HepG2 (cell line): ENCODE data around the gene NAV2. TPM values are rescaled to one million over a fixed set of nuclear protein-coding genes. Genes with fewer than 3 reads are reported as not detected.

ENCODE experiments used
- BATF2 ChIP-seq: sonication (generic); formaldehyde crosslinking; IDR thresholded peaks from 2 replicates; pipeline ENCODE4 v1.8.0; 2022; ENCODE audit warnings: mild to moderate bottlenecking, missing genetic modification reagents, moderate library complexity
- FOXA1 ChIP-seq, 2 experiments: fragments of 450-650 bp in 1 of 2; sonication (generic) in 1 of 2; formaldehyde crosslinking in 1 of 2; IDR thresholded peaks; 2 replicates each; pipeline versions ENCODE4 v1.4.0 to v1.6.1; 2016 to 2020; ENCODE audit warnings: missing genetic modification reagents in 1 of 2
- HMG20A ChIP-seq: IDR thresholded peaks from 2 replicates; pipeline ENCODE4 v1.6.1; 2016; ENCODE audit warnings: borderline replicate concordance
- HMGA1 ChIP-seq: sonication (generic); formaldehyde crosslinking; conservative IDR thresholded peaks from 2 replicates; pipeline ENCODE4 v1.4.0; 2020; ENCODE audit warnings: missing genetic modification reagents
- JUN ChIP-seq: sonication (generic); formaldehyde crosslinking; IDR thresholded peaks from 2 replicates; pipeline ENCODE4 v1.4.0; 2020; ENCODE audit warnings: mild to moderate bottlenecking, missing genetic modification reagents
- KDM3A ChIP-seq: IDR thresholded peaks from 2 replicates; pipeline ENCODE4 v1.6.1; 2018; ENCODE audit warnings: low read depth, missing compliant biosample characterization
- MYC ChIP-seq: sonication (generic); formaldehyde crosslinking; IDR thresholded peaks from 2 replicates; pipeline ENCODE4 v1.9.0; 2021; ENCODE audit warnings: missing genetic modification reagents, borderline replicate concordance
- NCOR1 ChIP-seq: fragments of 200-600 bp; sonication (generic); IDR thresholded peaks from 2 replicates; pipeline ENCODE4 v1.7.0; 2017; ENCODE audit warnings: antibody characterized with exemption, low read length, borderline replicate concordance
- NFKB2 ChIP-seq: sonication (generic); formaldehyde crosslinking; IDR thresholded peaks from 2 replicates; pipeline ENCODE4 v1.4.0; 2020; ENCODE audit warnings: missing genetic modification reagents, borderline replicate concordance
- REXO4 ChIP-seq: sonication (generic); formaldehyde crosslinking; IDR thresholded peaks from 2 replicates; pipeline ENCODE4 v1.8.0; 2022; ENCODE audit warnings: missing genetic modification reagents, mild to moderate bottlenecking, borderline replicate concordance
- SP4 ChIP-seq: sonication (generic); formaldehyde crosslinking; IDR thresholded peaks from 2 replicates; pipeline ENCODE4 v1.8.1; 2023; ENCODE audit warnings: mild to moderate bottlenecking, missing genetic modification reagents
- ZBTB26 ChIP-seq: IDR thresholded peaks from 2 replicates; pipeline ENCODE4 v1.6.1; 2016; ENCODE audit warnings: missing compliant biosample characterization, missing genetic modification reagents, borderline replicate concordance
- ZBTB3 ChIP-seq: sonication (generic); formaldehyde crosslinking; IDR thresholded peaks from 2 replicates; pipeline ENCODE4 v1.4.0; 2020; ENCODE audit warnings: low read depth, mild to moderate bottlenecking, moderate library complexity, missing genetic modification reagents, borderline replicate concordance
- ZNF235 ChIP-seq: sonication (generic); formaldehyde crosslinking; IDR thresholded peaks from 2 replicates; pipeline ENCODE4 v1.8.1; 2023; ENCODE audit warnings: mild to moderate bottlenecking, missing genetic modification reagents, borderline replicate concordance
- ZNF296 ChIP-seq: sonication (generic); formaldehyde crosslinking; conservative IDR thresholded peaks from 2 replicates; pipeline ENCODE4 v1.5.0; 2020; ENCODE audit warnings: mild to moderate bottlenecking, missing genetic modification reagents
- ZNF318 ChIP-seq: sonication (generic); formaldehyde crosslinking; IDR thresholded peaks from 2 replicates; pipeline ENCODE4 v1.4.0; 2020; ENCODE audit warnings: mild to moderate bottlenecking, missing genetic modification reagents
- ZNF333 ChIP-seq: sonication (generic); formaldehyde crosslinking; IDR thresholded peaks from 2 replicates; pipeline ENCODE4 v1.4.0; 2020; ENCODE audit warnings: mild to moderate bottlenecking, missing genetic modification reagents, borderline replicate concordance
- ZNF510 ChIP-seq: sonication (generic); formaldehyde crosslinking; IDR thresholded peaks from 2 replicates; pipeline ENCODE4 v1.4.0; 2020; ENCODE audit warnings: low read depth, mild to moderate bottlenecking, missing genetic modification reagents
- ZNF740 ChIP-seq: sonication (generic); formaldehyde crosslinking; IDR thresholded peaks from 2 replicates; pipeline ENCODE4 v1.4.0; 2020; ENCODE audit warnings: missing genetic modification reagents
- polyA plus RNA-seq, 8 experiments: library from polyadenylated mRNA; depleted of rRNA in 3 of 8; stranded (reverse) in 7 of 8; unstranded in 1 of 8; fragments of >200 nt; fragmentation: Illumina TruSeq in 4 of 8; extraction: Trizol in 4 of 8; gene quantifications; 2 replicates each; pipeline versions ENCODE4 v1.2.1 to v1.2.3, GENCODE V29; 2011 to 2016; ENCODE audit warnings: low read depth in 4 of 8, missing spikeins in 1 of 8, mixed read lengths in 1 of 8; ENCODE audit not compliant: insufficient read depth in 1 of 8
- total RNA-seq, 5 experiments: library from RNA; depleted of rRNA; stranded (reverse); fragments of >200 nt; fragmentation: Illumina TruSeq; extraction: Trizol; gene quantifications; 2 replicates each; pipeline ENCODE4 v1.2.3, GENCODE V29; 2016; ENCODE audit warnings: low read depth in 1 of 5

NAV2 gene
- total and polyA plus RNA-seq, 2 of the 13 experiments (the other 11 are each of a cell fraction or from before 2014, with no cell fraction given), result 9.3 to 34.6 TPM

GRCh38 chr11:20000351-20001134 is 287.9 kb downstream of the NAV2 start (continued):
- no peak for TF ChIP-seq ZBTB26
- TF ChIP-seq KDM3A (CRISPR knock-in tag), result 0 out of 2 replicates have a peak, but pooled peaks have one; percentile 35
- TF ChIP-seq NCOR1, result no peak
- peak; percentile 73; the same call in 1 of the 2 replicates for TF ChIP-seq HMG20A
- TF ChIP-seq ZNF235, result no peak
- no peak for TF ChIP-seq JUN
- no peak for TF ChIP-seq ZNF296 (CRISPR knock-in tag)
- no peak for TF ChIP-seq FOXA1 (IDR thresholded peaks at IDR 0.05)
- TF ChIP-seq FOXA1 (CRISPR knock-in tag; IDR thresholded peaks at IDR 0.05), result peak; percentile 95
- TF ChIP-seq SP4 (CRISPR knock-in tag), result no peak
- TF ChIP-seq HMGA1, result no peak
- TF ChIP-seq NFKB2, result 0 out of 2 replicates have a peak, but pooled peaks have one; percentile 18
- no peak for TF ChIP-seq ZBTB3 (CRISPR knock-in tag)
- TF ChIP-seq ZNF740, result no peak
- no peak for TF ChIP-seq REXO4
- no peak; the same call in 1 of the 2 replicates for TF ChIP-seq MYC (CRISPR knock-in tag)
- no peak for TF ChIP-seq ZNF510 (CRISPR knock-in tag)
- no peak for TF ChIP-seq BATF2 (CRISPR knock-in tag)
- no peak for TF ChIP-seq ZNF333 (CRISPR knock-in tag)
- TF ChIP-seq ZNF318 (CRISPR knock-in tag), result no peak
